Eye (tissue), 1 donor: ENCODE results near the gene C19orf25.

ENCODE experiments used
- DNase-seq: peaks from one replicate; pipeline ENCODE4 v3.0.0-alpha.2; 2015

The C19orf25 gene

DNA sequence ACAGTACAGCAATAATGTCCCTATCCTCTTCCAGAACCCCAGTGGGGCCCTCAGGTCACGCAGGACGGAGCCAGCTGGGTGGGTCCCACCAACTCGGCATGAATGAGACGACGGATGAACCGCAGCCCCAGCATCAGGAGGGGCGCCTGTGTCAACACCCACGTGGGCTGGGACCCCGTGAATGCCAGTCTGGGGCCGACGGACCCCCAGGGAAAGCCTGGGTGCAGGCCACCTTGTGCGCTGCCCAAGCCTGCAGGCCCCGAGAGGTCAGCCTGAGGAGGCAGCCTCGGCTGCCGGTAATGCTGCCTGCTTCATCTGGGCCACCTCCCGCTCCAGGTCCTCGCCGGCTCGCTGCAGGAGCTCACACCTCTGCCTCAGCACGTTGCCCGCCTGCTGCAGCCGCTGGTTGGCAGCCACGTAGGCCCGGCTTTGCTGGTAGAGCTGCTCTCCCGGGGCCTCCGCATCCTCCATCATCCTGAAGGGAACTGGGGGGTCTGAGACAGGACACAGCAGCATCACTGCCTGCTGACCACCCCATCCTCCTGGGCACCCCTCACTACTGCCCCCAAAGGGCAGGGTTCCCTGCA lies 4.2 kb downstream of the C19orf25 start:
- no peak for DNase-seq

DNA sequence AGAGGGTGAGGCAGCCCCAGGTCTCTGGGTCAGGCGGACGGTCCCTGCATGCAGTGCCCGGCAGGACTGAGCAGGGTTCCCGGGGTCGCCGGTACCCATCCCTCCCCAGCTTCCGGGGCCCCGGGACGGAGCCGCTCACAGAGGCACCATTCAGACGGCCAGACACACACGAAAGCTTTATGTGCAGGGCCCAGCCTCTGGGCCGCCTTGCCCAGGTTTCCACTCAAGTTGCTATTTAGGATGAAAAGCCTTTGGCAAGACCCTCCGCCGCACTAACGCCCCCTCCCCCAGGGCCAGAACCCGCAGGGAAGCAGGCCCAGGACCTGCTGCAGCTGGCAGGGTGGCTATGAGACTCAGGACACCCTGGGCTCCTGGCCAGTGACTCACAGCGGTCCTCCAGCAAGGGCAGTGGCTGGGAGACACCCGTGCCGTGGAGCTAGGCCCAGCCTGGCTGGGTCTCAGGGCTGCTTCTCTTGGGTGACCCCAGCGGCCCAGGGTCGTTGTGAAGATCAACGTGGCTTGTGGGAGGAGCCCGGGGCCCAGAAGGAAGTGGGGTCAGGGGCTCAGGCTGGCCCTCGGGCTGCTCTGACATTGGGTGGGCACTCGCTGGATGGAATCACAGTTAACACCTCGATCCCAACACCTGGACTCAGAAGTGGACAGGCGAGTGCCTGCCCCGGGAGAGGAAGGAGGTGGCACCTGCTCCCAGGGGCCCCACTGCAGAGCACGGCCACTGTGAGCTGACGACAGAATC lies 4.8 kb downstream of the C19orf25 start:
- peak; percentile 26 for DNase-seq

DNA sequence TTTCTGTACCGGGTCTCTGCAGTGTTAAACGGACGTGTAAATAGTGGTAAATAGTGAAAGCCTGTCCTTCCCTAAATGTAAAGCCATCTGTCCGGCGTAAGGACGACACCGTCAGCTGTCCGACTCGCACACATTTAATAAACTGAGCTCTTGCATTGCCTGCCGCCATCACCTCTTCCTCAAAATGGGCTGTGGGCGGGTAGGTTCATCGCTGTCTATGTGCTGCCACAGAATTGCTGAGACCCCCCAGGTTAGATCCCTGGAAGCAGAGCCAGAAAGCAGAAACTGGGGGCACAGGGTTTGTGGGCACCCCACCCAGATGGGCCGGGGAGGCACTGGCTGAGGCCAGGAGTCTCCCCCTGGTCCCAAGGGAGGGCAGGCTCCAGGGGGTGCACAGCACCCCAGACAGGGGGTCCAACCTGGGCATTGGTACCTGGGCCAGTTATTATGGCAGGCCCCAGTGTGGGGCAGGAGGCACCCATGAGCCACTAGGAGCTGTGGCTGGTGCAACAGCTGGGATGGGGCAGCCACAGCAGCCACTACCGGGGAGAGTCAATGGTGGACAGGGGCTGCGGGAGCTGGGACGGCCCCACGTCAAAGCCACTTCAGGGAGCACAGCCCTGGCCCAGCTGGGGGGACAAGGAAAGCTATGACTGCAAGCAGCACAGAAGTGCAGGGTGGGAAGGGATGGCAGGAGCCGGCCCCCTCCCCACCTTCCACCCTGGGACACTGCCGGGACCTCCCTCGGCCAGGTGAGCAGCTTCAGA lies 5.7 kb downstream of the C19orf25 start:
- DNase-seq = peak; percentile 37

DNA sequence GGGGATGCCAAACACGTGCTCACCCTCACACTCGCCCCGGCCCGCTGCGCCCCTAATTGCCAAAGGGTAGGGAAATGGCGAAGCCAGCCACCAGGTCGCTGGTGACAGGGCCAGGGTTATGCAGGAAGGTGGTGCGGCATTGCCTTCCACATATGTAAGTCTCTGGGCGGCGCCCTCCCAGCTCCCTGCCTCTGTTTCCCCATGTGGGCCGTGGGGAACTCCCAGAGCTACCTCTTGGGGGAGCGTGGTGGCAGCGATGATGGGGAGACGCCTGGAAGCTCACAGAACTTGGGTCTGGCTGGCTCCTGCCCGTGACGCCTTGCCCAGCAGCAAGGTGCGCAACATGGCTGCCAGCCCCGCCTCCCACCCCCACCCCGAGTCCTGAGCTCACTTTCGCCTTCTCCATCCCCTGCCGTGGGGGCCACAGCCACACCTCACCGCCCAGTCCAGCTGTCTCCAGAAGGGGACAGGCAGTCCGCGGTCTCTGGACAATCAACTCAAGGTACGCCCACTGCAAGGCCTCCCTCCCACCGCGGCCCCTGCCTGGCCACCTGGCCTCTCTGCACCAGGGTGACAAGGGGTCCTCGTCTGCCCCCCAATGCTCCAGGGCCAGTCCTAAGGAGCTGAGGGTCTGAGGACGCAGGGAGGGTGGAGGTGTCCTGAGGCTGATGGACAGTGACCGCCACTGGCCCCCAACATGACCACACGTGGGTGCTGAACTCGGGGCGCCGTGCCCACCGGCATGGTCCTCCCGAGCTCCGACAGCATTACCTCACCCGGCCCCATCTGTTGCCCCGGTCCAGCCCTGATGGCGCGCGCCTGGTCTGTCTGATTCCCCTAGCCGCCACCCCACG lies 6.6 kb downstream of the C19orf25 start:
- no peak for DNase-seq

DNA sequence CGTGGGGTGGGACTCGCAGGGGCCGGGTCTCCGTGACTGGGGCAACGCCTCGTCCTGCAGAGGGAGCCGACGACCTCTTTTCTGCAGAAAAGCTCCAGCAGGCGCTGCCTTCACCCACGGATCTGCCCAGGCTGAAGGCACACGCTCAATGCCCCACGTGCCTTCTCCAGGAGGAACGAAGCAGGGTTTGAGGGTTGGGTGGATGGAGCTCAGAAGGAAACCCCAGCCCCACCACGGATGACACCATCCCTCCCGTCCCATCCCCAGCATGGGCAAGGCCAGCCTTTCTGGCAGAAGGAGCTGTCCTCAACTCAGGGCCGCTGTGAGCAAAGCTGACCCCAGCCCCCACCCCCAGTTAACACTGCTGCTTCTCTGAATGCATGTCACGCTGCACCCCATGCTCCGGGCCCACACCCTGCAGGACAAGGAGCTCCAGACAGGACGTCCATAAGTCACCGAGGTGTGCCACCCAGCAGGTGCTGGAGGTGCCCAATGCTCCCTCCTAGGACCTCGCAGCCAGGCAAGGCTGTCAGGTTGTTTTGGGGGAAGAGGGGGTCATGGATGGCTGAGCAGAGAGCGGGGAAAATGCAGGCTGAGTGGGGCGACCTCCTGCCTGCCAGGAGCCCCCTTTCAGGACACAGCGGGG lies 7.4 kb downstream of the C19orf25 start:
- peak; percentile 33 for DNase-seq

DNA sequence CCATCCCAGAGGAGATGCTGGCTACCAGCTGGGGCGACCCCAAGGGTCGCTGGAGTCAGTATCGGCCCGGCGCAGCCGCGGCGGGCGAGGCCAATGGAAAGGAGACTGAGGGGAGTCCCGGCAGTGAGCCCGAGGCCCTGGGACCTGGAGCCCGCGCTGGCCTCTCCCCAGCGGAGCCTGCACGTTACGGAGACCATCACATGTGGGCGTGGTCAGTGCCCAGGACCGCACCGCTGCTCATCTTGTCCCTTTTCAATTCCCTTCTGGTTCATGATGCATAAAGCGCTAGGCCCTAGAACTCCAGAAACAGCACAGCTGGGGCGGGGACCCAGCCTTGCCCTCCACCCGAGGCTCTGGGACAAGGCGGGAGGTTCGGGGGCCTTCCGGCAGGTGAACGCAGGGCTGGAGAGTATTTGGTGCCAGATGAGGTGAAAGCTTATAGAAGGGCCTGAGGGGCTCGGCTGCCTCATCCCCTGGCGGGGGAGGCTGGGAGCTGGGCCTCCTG lies 8.0 kb downstream of the C19orf25 start:
- DNase-seq = peak; percentile 79

DNA sequence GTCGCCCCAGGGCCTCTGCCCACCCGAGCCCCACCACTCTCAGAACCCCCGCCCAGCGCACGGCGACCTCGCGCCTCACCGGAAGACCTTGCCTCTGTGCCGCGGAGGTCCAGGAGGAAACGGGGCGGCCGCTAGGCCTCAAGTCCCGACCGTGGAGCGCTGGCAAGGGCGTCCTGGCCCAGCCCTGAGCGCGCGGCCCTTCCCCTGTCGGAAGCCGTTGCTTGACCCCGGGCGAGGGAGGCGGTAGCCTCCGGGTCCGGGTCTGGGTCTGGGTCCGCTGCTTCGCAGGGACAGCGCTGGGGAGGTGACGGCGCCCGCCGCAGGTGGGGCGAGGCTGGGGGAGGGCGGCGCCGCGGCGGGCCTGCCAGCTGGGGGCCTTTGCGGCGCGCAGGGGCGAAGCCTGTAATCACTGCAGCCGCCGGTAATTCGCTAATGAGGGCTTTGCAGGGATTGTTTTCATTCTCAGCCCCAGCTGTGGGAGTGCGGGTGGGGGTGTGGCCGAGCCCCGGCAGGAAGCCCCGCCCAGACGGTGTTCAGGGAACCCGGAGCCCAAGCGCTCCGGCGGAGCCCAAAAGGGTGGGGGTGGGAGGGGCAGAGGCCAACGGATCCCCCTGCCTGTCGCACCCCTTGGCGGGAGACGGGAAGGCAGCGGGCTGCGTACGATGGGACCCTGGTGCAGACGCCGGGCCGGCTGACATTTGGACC lies 8.6 kb downstream of the C19orf25 start:
- DNase-seq = peak; percentile 88

DNA sequence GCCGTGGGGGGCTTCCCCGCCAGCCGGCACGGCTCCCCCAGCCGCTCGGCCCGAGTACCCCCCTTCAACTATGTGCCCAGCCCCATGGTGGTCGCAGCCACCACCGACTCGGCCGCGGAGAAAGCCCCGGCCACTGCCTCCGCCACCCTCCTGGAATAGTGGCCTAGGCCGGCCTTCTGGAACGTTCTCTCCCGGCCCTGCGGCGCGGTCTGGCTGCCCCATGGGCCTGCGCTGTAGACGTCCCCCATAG lies 9.0 kb downstream of the C19orf25 start:
- no peak for DNase-seq

DNA sequence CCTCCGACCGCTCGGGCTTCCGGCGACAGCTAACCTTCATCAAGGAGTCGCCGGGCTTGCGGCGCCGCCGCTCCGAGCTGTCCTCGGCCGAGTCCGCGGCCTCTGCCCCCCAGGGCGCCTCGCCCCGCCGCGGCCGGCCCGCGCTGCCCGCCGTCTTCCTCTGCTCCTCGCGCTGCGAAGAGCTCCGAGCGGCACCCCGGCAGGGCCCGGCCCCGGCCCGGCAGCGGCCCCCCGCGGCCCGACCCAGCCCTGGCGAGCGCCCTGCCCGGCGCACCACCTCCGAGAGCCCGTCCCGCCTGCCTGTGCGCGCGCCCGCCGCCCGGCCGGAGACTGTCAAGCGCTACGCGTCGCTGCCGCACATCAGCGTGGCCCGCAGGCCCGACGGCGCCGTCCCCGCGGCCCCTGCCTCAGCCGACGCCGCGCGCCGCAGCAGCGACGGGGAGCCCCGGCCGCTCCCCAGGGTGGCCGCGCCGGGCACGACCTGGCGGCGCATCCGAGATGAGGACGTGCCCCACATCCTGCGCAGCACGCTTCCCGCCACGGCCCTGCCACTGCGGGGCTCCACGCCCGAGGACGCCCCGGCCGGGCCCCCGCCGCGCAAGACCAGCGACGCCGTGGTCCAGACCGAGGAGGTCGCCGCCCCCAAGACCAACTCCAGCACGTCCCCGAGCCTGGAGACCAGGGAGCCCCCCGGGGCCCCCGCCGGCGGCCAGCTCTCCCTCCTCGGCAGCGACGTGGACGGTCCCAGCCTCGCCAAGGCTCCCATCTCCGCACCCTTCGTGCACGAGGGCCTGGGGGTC lies 9.6 kb downstream of the C19orf25 start:
- DNase-seq = no peak

DNA sequence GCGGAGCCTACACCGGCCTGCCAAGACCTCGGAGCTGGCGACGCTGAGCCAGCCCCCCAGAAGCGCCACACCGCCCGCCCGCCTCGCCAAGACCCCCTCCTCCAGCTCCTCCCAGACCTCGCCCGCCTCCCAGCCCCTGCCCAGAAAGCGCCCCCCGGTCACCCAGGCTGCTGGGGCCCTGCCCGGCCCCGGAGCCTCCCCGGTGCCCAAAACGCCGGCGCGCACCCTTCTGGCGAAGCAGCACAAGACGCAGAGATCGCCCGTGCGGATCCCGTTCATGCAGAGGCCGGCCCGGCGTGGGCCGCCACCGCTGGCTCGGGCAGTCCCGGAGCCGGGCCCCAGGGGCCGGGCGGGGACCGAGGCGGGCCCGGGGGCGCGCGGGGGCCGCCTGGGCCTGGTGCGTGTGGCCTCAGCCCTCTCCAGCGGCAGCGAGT lies 10.2 kb downstream of the C19orf25 start:
- peak; percentile 37 for DNase-seq

DNA sequence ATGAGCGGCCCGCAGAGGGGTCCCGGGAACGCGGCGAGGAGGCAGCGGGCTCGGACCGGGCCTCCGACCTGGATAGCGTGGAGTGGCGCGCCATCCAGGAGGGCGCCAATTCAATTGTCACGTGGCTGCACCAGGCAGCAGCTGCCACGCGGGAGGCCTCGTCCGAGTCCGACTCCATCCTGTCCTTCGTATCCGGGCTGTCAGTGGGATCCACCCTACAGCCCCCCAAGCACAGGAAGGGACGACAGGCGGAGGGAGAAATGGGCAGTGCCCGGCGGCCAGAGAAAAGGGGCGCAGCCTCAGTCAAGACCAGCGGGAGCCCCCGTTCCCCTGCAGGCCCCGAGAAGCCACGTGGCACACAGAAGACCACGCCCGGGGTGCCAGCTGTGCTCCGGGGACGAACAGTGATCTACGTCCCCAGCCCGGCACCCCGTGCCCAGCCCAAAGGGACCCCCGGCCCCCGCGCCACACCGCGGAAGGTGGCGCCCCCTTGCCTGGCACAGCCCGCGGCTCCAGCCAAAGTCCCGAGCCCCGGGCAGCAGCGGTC lies 10.7 kb downstream of the C19orf25 start:
- DNase-seq = no peak

DNA sequence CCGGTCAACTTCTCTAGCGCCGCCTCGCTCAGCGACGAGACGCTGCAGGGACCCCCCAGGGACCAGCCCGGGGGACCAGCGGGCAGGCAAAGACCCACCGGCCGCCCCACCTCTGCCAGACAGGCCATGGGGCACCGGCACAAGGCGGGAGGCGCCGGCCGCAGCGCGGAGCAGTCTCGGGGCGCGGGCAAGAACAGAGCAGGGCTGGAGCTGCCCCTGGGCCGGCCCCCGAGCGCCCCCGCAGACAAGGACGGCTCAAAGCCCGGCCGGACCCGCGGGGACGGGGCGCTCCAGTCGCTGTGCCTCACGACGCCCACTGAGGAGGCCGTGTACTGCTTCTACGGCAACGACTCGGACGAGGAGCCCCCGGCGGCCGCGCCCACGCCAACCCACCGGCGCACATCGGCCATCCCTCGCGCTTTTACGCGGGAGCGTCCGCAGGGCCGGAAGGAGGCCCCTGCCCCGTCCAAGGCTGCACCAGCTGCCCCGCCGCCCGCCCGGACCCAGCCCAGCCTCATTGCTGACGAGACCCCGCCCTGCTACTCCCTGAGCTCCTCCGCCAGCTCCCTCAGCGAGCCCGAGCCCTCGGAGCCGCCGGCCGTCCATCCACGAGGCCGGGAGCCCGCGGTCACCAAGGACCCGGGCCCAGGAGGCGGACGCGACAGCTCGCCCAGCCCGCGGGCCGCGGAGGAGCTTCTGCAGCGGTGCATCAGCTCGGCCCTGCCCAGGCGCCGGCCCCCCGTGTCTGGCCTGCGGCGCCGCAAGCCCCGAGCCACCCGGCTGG lies 11.3 kb downstream of the C19orf25 start:
- DNase-seq = peak; percentile 43

DNA sequence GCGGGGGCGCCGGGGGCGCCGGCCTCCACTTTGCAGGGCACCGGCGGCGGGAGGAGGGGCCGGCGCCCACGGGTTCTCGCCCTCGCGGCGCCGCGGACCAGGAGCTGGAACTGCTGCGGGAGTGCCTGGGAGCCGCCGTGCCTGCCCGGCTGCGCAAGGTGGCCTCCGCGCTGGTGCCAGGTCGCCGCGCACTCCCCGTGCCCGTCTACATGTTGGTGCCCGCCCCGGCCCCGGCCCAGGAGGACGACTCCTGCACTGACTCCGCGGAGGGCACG lies 11.9 kb downstream of the C19orf25 start:
- DNase-seq = no peak

DNA sequence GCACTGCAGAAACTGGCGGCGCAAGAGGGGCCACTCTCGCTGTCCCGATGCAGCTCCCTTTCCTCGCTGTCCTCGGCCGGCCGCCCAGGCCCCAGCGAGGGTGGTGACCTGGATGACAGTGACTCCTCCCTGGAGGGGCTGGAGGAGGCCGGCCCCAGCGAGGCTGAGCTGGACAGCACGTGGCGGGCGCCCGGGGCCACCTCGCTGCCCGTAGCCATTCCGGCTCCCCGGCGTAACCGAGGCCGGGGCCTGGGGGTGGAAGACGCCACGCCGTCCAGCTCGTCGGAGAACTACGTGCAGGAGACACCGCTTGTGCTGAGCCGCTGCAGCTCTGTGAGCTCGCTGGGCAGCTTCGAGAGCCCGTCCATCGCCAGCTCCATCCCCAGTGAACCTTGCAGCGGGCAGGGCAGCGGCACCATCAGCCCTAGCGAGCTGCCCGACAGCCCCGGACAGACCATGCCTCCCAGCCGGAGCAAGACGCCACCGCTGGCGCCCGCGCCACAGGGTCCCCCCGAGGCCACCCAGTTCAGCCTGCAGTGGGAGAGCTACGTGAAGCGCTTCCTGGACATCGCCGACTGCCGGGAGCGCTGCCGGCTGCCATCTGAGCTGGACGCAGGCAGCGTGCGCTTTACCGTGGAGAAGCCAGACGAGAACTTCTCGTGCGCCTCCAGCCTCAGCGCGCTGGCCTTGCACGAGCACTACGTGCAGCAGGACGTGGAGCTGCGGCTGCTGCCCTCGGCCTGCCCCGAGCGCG lies 12.4 kb downstream of the C19orf25 start:
- DNase-seq = peak; percentile 43

DNA sequence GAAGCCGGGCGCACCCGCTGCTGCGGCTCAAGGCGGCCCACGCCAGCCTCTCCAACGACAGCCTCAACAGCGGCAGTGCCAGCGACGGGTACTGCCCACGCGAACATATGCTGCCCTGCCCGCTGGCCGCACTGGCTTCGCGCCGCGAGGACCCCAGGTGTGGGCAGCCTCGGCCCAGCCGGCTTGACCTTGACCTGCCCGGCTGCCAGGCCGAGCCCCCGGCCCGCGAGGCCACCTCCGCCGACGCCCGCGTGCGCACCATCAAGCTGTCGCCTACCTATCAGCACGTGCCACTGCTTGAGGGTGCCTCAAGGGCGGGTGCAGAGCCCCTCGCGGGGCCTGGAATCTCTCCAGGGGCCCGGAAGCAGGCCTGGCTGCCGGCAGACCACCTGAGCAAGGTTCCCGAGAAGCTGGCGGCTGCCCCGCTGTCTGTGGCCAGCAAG lies 13.0 kb downstream of the C19orf25 start:
- DNase-seq = no peak

DNA sequence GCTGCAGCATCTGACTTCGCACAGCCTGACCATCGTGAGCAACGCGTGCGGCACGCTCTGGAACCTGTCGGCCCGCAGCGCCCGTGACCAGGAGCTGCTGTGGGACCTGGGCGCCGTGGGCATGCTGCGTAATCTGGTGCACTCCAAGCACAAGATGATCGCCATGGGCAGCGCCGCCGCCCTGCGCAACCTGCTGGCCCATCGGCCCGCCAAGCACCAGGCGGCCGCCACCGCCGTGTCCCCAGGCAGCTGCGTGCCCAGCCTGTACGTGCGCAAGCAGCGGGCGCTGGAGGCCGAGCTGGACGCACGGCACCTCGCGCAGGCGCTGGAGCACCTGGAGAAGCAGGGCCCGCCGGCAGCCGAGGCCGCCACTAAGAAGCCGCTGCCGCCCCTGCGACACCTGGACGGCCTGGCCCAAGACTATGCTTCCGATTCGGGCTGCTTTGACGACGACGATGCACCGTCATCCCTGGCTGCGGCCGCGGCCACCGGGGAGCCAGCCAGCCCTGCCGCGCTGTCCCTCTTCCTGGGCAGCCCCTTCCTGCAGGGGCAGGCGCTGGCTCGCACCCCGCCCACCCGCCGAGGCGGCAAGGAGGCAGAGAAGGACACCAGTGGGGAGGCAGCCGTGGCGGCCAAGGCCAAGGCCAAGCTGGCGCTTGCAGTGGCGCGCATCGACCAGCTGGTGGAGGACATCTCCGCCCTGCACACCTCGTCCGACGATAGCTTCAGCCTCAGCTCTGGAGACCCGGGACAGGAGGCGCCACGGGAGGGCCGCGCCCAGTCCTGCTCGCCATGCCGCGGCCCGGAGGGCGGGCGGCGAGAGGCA lies 13.6 kb downstream of the C19orf25 start:
- DNase-seq = peak; percentile 58

DNA sequence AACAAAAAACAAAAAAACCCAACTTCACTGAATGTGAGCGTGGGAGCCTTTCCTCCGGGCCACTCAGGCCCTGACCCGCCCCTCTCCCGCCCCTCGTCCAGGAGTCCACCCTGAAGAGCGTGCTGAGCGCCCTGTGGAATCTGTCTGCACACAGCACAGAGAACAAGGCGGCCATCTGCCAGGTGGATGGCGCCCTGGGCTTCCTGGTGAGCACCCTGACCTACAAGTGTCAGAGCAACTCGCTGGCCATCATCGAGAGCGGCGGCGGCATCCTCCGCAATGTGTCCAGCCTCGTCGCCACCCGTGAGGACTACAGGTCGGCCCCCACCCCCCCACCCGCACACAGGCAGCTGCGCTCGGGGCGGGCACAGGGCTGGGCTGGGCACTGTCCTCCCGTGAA lies 17.2 kb downstream of the C19orf25 start:
- DNase-seq = no peak
